Hindlimb muscle (tissue), 1 donor: ENCODE data around the gene ANKRD6. TPM values are rescaled to one million over a fixed set of nuclear protein-coding genes. Genes with fewer than 3 reads are reported as not detected.
"Not testable (repeated sequence)": the region's sequence is repeated elsewhere in the genome, so short reads cannot be mapped to it uniquely, and the experiment has no call there.

Source experiments
- DNase-seq: peaks from one replicate; pipeline ENCODE4 v3.0.0-alpha.2; 2013
- polyA plus RNA-seq: library from polyadenylated mRNA; unstranded; fragments of 120-200 nt; gene quantifications from one replicate; pipeline ENCODE4 v1.2.1, GENCODE V29; 2013; ENCODE audit not compliant: insufficient read length

ANKRD6 gene
- polyA plus RNA-seq = 7.9 TPM

DNA sequence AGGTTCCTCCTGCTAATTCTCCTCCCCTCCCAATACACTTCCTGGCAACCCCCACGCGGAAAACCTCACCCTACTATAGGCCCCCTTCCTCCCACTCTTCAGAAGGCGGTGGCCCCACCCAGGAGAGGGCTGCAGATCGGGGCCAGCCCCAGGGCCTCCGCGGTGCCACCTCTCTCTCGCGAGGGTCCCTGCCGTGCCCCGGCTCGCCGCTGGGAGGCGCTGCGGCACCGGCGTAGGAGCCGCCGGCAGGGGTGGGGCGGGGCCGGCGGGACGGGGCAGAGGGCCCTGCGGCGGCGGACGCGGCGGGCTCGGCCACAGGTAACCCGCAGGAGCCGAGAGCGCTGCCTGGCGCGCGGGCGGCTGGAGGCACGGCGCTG, at the start of gene ANKRD6:
TSS of gene ANKRD6 (plus strand) at position 278 of the 377 bp plus-strand sequence. CDS start 133,825 bp downstream, outside the sequence.
- DNase-seq = peak; percentile 76

DNA sequence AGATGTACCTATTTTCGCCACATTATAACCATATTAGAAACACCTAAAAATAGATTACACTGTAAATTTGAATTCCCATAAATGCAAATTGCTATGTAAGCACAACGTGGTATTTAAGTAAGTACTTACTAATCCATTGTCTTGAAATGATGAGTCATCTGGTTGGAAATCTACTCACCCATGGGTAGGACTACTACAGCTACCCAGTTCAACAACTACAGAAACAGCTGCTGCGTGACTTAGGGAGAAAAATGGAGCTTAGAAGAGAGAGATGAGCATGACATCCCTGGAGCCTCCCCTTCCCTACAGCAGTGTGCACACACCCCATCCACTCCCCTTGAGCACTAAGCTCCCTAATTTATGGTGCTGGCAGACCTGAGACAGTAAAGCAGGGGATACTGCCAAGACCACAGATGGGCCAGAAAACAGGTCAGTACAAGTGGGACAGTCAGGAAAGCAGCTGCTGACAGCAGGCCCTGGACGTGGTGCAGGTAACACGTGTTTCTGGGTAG, 47.7 kb upstream of the ANKRD6 start:
- DNase-seq = peak; percentile 26

DNA sequence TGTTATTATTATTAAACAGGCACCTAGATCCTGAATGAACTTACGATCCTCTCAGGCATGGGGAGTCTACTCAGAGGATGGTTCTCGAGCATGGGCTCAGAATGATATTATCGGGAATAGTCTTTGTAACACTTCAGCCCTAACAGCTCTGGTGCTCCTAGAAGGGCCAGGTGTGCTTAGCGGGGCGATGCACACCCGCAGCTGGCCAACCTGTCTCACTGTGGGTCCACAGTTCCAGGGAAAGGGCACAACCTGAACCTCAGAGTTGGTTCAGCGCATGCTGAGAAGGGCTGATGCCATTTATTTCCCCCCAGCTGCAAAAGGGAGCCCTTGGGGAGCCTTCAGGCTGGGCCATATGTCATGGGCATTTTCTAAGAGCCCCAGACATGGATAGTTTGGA, 47.1 kb upstream of the ANKRD6 start:
- no peak for DNase-seq

DNA sequence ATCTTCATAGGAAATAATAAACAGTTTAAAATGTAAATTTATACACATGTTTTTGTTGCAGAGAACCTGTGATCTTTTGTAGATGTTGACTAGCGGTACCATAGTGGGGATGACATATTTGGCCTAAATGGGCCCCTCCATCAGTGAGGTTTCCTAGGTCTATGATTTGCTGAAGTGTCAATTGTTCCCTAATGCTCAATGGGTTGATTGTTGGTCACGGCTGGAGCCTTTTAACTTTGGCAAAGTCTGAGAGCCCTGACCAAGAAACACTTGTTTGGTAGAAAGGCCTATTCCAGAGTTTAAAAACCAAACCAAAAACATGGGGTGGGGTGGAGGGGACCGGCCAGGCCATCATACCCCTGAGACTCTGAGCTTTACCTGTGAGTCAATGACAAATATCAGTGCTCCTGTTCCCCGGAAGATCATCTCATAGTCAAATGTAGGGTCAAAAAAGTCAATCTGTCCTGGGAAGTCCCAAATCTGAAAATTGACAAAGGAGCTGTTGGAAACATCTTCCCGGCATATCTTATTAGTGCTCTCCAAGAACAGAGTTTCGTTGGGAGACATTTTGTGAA, 45.9 kb upstream of the ANKRD6 start:
- DNase-seq = no peak

DNA sequence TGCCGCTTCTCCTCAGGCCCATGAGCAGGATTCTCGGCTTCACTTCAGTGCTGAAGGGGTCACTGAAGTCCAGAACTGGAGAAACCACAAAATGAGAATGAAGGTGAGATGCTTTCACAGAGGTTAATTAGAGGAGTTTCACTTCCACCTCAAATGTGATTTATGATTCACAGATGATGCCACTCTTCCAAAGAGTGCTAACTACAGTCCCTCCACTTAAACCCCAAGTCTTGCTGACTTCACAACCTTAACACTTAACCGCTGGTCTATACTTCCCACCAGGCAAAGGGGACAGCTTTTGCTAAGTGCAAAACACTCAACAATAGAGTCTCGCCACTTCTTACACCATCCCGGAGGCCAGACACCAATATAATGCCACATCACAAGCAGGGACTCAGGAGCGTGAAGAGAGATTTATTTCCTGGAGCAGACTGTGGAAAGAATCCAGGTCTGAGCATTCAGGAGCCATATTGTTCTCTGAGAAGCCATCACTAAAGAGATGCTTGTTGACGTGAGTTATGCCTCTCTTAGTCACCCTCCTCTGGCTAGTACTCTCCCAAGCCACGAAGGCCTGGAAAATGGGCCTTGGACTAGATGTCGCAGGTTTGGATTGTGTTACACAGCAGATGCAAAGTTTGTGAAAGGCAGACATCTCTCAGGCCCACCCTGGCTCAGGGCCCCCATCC, 45.3 kb upstream of the ANKRD6 start:
- DNase-seq = no peak

DNA sequence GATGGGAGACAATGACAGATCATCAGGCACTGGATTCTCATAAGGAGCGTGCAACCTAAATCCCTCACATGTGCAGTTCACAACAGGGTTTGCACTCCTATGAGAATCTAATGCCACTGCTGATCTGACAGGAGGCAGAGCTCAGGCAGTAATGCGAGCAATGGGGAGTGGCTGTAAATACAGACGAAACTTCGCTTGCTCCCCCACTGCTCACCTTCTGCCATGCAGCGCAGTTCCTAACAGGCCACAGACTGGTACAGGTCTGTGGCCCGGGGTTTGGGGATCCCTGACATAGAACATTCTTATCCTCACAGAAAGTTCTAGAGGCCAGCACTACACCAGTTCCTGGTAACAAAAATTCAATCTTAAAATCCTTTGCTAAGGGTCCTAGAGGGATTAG, 44.1 kb upstream of the ANKRD6 start:
- DNase-seq = no peak

DNA sequence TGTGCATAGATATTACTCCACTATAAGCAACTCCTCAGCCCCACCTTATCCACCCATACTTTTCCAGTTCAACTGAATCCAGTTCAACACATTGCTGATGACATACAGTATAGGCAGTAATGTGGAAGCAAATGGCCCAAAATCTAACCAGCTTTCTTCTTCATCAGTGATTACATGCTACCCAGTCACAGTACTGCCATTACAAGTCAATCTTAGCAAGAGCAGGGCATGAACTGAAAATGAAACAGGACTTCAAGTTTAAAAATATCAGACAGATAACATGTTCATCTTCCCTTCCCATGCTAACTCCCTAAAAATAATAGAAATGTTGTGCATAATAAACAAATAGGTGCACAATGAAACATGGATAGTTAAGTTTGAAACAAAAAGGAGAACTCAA, 40.1 kb upstream of the ANKRD6 start:
- no peak for DNase-seq

DNA sequence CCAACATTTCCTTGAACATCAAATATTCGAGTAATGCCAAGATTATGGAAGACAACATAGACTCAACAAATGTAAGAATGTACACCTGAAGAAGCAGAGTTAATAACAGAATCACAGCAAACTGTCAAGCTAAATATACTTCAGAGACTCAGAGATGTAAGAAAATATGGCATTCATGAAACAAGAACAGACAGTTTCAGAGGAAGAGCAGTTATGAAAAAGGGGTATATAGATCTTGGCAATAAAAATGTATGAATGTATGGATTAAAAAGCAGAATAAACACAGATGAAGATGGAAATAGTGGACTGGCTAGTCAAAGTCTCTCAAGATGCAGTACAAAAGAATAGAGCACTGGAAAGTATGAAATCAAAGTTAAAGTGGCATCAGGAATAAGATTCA, 39.3 kb upstream of the ANKRD6 start:
- no peak for DNase-seq

DNA sequence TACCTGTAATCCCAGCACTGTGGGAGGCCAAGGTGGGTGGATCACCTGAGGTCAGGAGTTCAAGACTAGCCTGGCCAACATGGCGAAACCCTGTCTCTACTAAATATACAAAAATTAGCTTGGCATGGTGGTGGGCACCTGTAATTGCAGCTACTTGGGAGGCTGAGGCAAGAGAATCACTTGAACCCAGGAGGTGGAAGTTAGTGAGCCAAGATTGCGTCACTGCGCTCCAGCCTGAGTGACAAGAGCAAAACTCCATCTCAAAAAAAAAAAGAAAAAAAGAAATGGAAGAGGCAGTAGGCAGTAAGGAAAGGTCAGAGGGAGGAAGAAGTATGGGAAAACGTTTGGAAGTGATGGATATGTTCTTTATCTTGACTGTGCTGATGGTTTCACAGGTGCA, 35.1 kb upstream of the ANKRD6 start:
- not testable (repeated sequence) for DNase-seq

DNA sequence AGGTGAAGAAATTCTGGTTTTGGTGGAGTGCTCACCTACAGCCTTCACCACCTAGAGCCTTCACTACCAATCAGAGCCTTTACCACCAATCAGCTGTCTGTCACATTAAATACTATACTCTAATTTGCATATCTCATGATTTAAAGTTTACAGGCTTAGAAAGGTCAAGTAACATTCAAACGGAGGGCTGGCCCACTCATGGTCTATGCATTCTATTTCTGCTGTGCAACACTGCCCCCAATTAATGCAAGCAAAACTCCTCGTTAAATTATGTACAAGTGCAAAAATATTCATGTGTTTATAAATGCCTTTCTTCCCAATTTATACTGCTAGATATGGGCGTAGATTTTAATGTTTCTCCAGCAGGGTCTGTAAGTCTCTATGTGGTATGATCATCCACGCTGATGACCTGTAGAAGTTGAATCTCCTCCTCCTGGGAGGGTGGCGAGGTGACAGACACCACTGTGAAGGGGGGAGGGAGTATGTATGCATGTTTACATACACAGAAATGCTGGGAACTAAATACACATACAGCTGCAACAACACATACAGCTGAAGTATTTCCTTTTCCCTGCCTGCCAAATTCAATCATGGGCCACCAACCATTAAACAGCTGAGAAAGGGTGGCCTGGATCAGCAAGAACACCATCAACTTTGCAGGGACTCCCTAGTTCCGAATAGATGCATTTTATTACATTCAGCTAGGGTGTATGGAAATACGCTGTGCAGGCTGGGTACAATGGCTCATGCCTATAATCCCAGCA, 34.0 kb upstream of the ANKRD6 start:
- no peak for DNase-seq

DNA sequence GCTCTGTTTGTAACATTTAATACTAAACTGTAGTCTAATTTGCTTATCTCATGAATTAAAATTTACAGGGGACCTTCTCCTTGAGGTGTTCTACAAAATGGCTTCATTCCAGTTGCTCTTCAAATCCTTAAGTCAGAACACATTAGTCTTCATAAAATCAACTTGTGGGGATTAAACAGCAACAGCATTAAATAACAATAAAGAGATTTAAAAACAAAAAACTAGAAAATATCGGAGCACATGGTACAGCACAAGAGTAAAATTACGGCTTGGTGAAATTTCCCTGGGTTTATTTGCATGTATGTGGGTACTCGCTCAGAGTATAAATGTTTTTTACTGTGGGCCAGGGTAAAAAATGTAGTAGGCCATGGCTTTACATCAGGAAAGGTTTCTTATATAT, 32.9 kb upstream of the ANKRD6 start:
- no peak for DNase-seq

DNA sequence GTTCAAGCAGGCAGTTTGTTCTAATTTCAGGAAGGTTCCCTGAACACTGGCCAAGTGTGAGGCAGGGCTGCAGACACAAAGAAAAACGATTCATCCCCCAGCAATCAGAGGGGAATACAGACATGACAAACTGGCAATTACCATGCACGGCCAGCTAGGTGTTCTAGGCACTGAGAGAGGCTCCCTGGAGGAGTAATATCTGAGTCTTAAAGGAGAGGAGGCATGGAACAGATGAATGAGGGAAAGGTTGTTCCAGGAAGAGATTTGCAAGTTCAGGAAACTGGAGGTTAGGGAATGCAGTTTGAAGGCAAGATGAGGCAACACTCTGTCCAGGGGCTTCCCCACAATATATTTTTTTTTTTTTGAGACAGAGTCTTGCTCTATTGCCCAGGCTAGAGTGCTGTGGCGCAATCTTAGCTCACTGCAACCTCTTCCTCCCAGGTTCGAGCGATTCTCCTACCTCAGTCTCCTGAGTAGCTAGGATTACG, 32.0 kb upstream of the ANKRD6 start:
- no peak for DNase-seq

DNA sequence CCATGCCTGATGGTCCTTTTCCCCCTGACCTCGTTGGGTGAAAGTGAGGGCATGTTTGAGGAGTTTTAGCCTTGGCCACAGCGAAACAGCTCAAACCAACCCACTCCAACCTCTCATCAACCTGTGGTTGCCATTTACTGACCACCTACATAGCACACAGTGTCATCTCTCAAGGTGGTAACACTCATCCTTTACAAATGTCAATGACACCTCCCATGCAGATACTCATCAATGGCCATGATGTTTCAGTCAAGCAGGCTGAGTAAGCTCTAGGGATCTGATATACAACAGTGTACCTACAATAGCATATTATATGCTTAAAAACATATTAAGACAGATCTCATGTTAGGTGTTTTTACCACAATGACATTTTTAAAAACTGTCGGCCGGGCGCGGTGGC, 30.2 kb upstream of the ANKRD6 start:
- no peak for DNase-seq

DNA sequence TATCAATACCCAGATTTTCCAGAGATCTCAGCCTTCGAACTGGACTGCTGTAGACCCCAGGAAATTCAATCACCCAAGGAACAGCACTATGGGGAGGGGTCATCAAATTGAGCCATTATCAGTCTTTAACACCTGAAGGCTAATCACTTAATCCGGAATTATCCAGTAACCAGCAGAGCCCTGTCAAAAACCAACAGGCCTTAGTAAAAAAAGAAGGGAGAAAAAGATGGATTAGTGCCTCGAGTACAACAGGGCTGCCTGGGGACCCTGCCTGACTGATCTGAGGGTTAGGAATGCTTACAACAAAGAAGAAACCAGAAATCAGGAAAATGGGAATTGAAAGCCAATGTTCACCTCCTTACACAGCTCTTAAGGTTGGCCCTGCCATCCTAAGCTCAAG, 28.4 kb upstream of the ANKRD6 start:
- no peak for DNase-seq

DNA sequence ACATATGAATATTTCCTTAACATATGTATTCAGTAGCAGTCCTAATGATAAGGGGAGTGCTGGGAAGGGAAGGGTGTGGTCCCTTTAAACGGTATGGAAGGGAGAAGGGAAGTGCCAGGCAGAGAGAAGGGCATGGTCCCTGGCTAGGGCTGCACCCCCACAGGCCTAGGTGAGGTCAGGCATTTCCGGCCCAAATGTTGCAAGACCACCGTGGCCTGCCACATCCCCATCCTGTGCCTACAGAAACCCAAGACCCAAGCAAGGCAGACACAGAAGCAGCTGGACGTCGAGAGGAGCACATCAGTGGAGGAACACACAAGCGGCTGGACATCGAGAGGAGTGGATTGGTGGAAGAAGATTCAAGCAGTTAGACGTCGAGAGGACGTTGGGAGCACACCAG, 26.8 kb upstream of the ANKRD6 start:
- no peak for DNase-seq

DNA sequence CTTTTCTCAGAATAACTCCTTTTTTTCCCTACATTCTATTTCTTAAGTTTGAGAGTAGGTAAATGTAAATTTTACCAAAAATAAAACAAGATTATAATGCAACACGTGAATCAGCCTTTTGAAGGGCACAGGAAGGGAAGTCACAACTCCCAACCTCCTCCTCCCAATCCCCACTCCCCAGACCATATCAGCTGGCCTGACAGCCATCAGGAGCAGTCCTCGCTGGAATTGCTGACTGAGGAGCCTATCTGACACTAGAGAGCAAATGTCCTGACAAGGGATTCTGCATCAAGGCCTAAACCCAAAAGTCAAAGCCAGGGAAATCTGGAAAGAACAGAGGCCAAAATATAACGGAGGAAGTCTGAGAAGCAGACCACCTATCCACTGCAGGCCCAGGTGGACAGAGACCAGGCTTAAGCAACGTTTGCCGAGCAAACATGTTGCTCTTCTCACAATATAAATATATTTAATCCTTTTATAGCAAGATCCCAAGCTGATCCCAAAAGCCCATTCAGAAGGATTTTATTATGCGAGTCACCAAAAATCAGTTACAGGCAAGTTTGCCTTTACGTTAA, 23.4 kb upstream of the ANKRD6 start:
- no peak for DNase-seq

DNA sequence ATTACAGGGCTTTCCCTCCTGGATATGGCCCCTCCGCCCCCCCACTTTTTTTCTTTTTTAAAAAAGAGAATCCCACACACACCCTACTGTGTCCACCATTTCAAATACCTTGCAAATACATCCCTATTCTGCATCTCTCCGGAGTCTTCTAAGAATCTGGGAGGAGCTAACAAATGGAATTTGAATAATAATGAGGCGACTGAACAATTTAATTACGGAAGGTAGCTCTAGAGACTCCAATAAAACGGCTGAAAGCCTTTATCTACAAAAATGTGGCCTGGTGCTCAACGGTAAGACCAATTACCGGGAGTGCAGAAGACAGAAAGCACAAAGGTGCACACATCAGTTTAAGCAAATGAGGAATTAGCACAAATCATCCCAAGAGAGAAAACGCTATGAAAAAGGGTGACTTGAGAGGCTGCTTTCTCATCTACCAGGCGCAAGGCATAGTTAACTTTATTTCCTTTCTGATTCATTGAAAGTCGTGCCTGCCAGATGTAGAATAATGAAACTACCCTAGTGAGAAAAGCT, 22.7 kb upstream of the ANKRD6 start:
- no peak for DNase-seq

DNA sequence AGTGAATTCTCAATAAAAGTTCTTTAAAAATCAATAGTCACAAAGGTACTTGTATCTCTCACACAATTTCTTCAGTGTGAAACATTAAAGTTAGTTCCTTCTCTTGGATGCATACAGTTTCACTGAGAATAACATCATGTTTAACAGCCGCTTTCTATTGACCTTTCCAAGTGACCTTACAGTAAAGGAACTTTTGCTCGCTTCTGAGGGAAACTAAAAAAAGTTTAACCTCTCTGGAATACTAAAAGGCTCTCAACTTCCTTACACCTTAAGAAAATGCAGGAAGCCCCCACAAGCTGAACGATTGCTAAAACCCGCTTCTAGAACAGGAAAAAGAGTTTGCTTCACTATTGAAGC, 22.2 kb upstream of the ANKRD6 start:
- no peak for DNase-seq

DNA sequence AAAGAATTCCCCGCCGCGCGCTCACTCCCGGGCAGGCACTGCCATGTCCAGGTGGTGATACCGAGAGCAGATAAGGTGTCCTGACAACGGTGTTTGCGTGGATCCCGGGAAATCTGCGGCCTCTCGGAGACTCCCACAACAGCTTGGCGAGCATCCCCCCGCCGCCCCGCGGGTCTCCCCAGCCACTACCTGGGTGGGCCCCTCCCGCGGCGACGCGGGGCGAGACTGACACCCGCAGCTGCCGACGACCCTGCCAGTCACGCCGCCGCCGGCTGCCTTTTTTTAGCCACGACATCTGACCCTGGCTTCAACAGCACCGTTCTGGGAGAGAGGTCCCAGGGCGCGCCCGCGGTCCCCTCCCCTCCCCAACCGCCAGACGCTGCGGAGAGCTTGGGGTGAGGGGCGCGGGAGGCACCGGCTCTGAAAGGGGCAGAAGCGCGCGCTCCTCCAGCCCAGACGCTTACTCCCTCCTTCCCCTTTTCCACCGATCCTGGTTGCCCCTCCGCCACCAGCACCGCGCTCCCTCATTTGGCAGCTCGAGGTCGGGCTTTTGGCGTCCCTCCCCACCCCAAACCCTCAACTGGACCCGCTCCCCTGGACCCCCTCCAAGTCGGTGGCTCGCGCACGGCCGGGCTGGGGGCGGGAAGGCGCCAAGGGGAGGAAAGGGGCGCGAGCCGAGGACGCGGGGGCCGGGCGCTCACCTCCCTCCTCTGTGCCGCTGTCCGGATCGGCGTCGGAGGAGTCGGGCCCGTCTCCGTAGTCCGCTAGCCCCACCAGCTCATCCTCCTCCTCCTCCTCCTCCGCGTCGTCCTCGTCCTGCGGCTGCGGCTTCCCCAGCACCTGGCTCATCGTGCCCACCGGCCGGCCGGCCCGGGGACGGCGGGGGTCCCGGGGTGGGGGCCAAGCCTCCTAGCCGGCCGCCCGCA, 21.5 kb upstream of the ANKRD6 start:
- DNase-seq = peak; percentile 32

DNA sequence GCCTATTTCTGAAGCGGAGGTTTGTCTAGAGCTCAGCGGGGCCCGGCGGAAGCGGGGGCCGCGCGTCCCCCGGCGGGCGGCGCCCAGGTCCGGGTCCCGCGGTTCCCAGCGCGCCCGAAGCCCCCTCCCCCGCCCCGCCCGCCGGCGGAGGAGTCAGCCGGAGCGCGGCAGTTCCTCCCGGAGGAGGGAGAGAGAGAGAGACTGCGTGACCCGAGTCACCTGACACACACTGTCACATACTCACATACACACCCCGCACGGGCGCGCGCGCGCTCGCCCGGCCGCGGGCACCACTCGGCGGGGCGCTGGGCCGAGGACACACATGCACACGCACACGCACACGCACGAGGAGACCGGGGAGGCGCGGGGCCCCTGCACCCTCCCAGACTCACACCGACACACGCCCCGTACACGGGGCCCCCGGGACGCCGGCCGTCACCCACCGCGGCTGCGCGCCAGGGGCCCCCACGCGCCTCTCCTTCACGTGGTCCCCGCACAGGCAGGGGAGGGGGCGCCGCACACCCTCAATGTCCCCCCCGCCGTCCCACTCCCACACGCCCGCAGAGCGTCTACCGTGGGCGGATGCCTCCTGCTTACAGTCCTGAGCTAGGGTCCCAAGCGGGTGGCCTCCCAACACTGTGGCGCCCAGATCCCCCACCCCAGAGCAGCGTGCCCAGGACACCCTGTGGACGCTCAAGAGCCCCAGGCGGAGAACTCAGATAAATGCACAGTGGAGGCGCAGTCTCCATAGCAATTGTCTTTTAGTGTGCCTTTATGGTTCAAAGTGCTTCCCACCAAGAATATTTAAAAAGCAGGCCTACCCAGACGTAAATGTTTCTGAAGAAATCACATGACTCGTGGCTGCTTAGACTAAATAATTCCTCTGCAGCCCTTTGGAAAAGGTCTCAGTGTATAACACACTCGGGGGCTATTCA, 20.6 kb upstream of the ANKRD6 start, which contains the start of gene RRAGD:
TSS of gene RRAGD (minus strand) at position 203 of the 935 bp plus-strand sequence. CDS start 280 bp downstream, outside the sequence.
- peak; percentile 62 for DNase-seq

DNA sequence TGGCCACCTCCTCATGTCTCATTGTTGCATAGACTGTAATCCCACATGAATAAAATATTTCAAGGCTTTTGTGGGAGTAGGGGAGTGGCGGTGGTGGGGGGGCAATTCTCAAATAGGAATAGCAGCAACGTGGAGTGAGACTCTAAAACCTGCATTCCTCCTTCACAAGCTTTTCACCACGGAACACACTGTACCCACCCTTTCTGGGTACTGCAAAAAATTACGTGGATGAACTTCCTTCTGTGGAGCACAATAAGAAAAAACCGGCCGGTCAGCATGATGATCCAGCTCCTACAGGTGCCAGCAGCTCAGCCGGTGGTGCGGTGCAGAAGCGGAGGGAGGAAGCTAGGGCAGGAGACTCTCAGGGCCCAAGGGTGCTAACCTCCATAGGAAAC, 19.9 kb upstream of the ANKRD6 start:
- DNase-seq = no peak
